ENCODE data around the gene PEMT. TPM values are rescaled to one million over a fixed set of nuclear protein-coding genes. Genes with fewer than 3 reads are reported as not detected.

Gene PEMT
- total RNA-seq, 3 donors from 2014 or later (not counting 1 experiment from before 2014, with no cell fraction given), result 10.3 to 13.6 (median 12.6) TPM

- peaks cover 5 to 6% of the 10 kb centered on the region in 2 donors for H3K27me3 Mint-ChIP-seq (ENCODE audit: low read depth in 2 of 2)
- no peak overlapping the region for H3K27ac Mint-ChIP-seq
- TF ChIP-seq CTCF (IDR thresholded peaks at IDR 0.05), result no peak
- ATAC-seq, result no peak
- H3K27ac ChIP-seq (ENCODE audit: low read length), result no peak overlapping the region
- peaks cover 16% of the 10 kb centered on the region for H3K36me3 ChIP-seq (ENCODE audit: control insufficient read depth, insufficient read depth, low read length)
- no peak for DNase-seq
- H3K36me3 Mint-ChIP-seq, result no peaks in the 10 kb centered on the region
- no peak overlapping the region for H3K4me3 ChIP-seq (ENCODE audit: low read length)
- peaks cover 6 to 16% of the 10 kb centered on the region in 2 donors for H3K4me1 Mint-ChIP-seq
- no peak overlapping the region for H3K4me3 Mint-ChIP-seq
- H3K4me1 ChIP-seq (ENCODE audit: control insufficient read depth, insufficient read depth, low read length), result peaks cover 19% of the 10 kb centered on the region
- H3K9me3 Mint-ChIP-seq, result no peaks in the 10 kb centered on the region
- 60% methylated on average over 12 of the region's 14 CpGs for WGBS (ENCODE audit: insufficient coverage)
- intact Hi-C loops (cut with micrococcal nuclease), result no loop called here
- H3K9me3 ChIP-seq (ENCODE audit: control insufficient read depth, insufficient read depth, low read length), result no peaks in the 10 kb centered on the region
- H3K27me3 ChIP-seq (ENCODE audit: control insufficient read depth, insufficient read depth, low read length), result peaks cover 6% of the 10 kb centered on the region
Observed at GRCh38 chr17:17494499-17494869, 97.0 kb downstream of the PEMT start.

DNA sequence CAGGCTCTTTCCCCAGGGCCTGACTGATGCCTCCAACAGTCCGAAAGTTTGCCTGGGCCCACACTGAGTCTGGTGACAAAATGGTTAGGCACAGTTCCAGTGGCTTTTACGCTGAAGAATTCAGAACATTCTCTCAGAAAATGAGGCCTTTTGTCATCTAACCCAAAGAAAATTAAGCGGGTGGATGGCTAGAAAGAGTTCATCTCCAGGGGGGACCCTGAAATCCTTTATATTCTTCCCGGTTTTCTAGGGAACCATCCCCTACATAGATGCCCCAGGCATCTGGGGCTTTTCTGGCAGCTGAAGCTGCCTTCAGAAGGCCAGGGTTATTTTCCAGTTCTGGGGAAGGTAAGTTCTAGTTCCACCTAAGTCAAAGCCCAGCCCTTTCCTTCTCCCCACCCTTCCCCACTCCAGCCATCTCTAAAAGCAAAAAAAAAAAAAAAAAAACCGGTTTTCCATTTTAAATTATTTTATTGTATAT is 97.5 kb downstream of the PEMT start:
- H3K27ac Mint-ChIP-seq, result no peak overlapping the region

DNA sequence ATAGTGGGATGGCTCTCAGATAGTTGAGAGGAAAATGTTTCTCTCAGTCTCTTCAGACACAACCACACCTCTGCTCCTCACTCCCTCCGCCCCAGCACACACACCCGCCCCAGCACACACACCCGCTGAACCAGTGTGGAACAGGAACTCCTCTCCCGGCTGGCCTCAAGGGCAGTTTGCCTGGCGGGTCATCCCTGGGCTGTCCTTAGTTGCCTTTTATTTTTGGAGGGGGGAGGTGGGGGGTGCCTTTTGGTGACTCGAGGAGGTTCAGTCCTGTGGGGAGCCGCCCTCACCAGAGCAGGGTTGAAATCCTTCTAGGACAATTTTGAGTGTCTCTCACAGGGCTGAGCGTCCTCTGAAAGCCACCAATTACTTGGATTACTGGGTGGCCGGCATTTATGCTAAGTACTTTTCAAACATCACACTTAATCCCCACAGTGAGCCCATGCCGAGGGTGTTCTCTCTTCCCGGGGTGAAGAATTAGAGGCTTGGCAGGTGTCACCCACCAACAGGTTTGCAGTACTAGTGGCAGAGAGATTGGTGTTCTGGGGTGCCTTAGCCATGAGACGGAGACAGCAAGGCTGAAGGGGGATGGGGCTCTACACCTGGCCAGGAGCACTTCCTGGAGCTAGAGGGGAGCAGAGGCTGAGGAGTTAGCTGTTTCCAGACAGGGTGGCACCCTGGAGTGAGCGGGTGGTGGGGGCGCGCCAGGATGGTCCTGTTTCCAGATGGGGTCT is 98.1 kb downstream of the PEMT start:
- Mint-ChIP-seq H3K36me3 (no peaks in the 10 kb centered on the region), H3K4me3 (peak overlapping the region; percentile 15), H3K27ac (no peak overlapping the region), H3K4me1 (peaks cover 6 to 16% of the 10 kb centered on the region in 2 donors), H3K9me3 (no peaks in the 10 kb centered on the region), H3K27me3 (ENCODE audit: low read depth in 2 of 2) (peaks cover 5 to 6% of the 10 kb centered on the region in 2 donors)
- Histone ChIP-seq H3K27me3 (ENCODE audit: control insufficient read depth, insufficient read depth, low read length) (peaks cover 6% of the 10 kb centered on the region), H3K36me3 (ENCODE audit: control insufficient read depth, insufficient read depth, low read length) (peaks cover 16% of the 10 kb centered on the region), H3K27ac (ENCODE audit: low read length) (no peak overlapping the region), H3K9me3 (ENCODE audit: control insufficient read depth, insufficient read depth, low read length) (no peaks in the 10 kb centered on the region), H3K4me3 (ENCODE audit: low read length) (no peak overlapping the region), H3K4me1 (ENCODE audit: control insufficient read depth, insufficient read depth, low read length) (peaks cover 19% of the 10 kb centered on the region)
- WGBS (ENCODE audit: insufficient coverage), result 71% methylated on average over 15 of the region's 15 CpGs
- DNase-seq (no peak), ATAC-seq (no peak)
- intact Hi-C loops (cut with micrococcal nuclease), result no loop called here
- no peak for TF ChIP-seq CTCF (IDR thresholded peaks at IDR 0.05)

More for the DNA sequence above, 97.5 kb downstream of the PEMT start:
- peaks cover 5 to 6% of the 10 kb centered on the region in 2 donors for H3K27me3 Mint-ChIP-seq (ENCODE audit: low read depth in 2 of 2)
- Histone ChIP-seq H3K4me1 (ENCODE audit: control insufficient read depth, insufficient read depth, low read length) (peaks cover 19% of the 10 kb centered on the region), H3K27me3 (ENCODE audit: control insufficient read depth, insufficient read depth, low read length) (peaks cover 6% of the 10 kb centered on the region), H3K9me3 (ENCODE audit: control insufficient read depth, insufficient read depth, low read length) (no peaks in the 10 kb centered on the region), H3K36me3 (ENCODE audit: control insufficient read depth, insufficient read depth, low read length) (peaks cover 16% of the 10 kb centered on the region), H3K4me3 (ENCODE audit: low read length) (no peak overlapping the region), H3K27ac (ENCODE audit: low read length) (no peak overlapping the region)
- ATAC-seq (no peak), DNase-seq (no peak)
- H3K9me3 Mint-ChIP-seq, result no peaks in the 10 kb centered on the region
- no peak for TF ChIP-seq CTCF (IDR thresholded peaks at IDR 0.05)
- no peaks in the 10 kb centered on the region for H3K36me3 Mint-ChIP-seq
- intact Hi-C loops (cut with micrococcal nuclease), result no loop called here
- 88% methylated on average over 4 of the region's 5 CpGs for WGBS (ENCODE audit: insufficient coverage)
- H3K4me3 Mint-ChIP-seq, result peak overlapping the region; percentile 17
- H3K4me1 Mint-ChIP-seq, result peaks cover 6 to 16% of the 10 kb centered on the region in 2 donors

Data from natural killer cell (primary cell).